GM19467 (cell line): ENCODE measurements around the gene SLC51B.
"Not testable (repeated sequence)": the region's sequence is repeated elsewhere in the genome, so short reads cannot be mapped to it uniquely, and the experiment has no call there.

ENCODE experiments used
- ATAC-seq: cut with Tn5 transposase; IDR thresholded peaks from one replicate; pipeline ENCODE4 v1.9.1; 2021; ENCODE audit warnings: mild to moderate bottlenecking, moderate library complexity; ENCODE audit not compliant: unreplicated experiment

SLC51B gene

DNA sequence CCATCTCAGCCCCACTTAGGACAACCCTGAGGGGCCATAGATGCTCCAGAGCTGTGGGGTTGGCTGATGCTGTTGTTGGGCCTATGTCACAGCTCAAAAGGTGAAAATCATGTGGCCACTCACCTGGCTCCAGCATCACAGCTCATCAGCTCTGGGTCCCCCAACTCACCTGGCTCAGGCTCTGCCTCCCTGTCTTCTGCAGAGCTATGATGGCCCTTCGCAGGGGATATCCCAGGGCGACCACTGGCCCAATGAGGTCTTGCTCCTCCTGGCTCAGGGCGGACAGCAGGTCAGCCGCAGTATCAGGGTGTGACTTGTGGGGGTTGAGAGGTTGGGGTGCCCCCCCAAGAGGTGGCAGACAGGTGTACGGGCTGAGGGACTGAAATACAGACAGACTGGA, 54.1 kb downstream of the SLC51B start:
- ATAC-seq: no peak

DNA sequence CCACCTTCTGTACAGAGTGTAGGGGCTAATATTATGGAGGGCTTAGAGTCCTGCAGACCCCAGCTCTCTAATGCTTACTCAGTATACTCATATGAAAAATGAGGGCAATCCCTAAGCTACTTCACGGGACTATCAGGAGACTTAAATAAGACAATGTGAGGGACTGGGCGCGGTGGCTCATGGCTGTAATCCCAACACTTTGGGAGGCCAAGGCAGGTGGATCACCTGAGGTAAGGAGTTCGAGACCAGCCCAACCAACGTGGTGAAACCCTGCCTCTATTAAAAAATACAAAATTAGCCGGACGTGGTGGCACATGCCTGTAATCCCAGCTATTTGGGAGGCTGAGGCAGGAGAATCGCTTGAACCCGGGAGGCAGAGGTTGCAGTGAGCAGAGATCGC, 54.6 kb downstream of the SLC51B start:
- ATAC-seq: not testable (repeated sequence)

GRCh38 chr15:65100442-65100841, 55.3 kb downstream of the SLC51B start:
- ATAC-seq: no peak

DNA sequence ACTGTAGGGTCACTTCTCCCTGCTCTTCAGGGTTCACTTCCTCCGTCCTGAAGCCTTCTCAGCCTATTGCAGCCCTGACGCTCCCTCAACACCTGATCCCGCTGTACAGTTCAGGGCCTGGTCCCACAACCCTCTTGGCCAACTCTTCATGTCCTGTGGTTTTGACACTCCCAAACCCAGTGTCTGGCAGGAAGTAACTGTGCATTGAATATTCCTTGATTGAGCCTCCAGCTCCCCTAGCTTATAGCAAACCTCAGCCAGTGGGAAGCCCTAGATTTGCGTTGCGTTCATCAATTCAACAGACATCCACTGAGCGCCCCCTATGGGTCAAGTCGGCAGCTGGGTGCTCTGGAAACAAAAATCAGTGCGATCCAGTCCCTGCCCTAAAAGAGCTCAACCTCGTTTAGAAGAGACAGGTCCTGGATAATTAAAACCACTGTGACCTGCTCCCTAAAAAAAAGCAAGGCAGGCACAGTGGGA, 56.3 kb downstream of the SLC51B start:
- ATAC-seq: no peak

GRCh38 chr15:65101891-65102708, 56.9 kb downstream of the SLC51B start:
- ATAC-seq: no peak

DNA sequence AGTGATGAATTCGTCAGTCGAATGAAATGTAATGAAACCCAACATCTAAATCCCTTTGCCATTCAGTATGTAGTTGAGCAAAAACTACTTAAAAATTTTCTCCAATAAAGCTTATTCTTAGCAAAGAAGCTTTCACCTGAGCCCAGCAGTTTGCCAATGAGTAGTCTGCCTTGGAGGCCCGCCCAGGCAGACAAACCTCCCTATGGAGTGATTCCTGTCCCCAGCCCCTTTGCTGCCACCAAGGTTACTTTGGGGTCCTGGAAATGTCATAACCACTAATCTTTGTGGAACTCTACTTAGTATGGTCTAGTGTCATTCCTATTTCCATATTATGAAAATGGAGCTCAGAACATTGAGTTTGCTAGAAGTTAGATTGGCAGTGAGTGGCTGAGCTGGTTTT, 57.7 kb downstream of the SLC51B start:
- no peak for ATAC-seq
